K562 (cell line): ENCODE measurements around the gene KRT33B. TPM values are rescaled to one million over a fixed set of nuclear protein-coding genes. Genes with fewer than 3 reads are reported as not detected.

ENCODE experiments used
- ATAC-seq: fragments of 200-7000 bp; cut with Tn5 transposase; 3 replicates; pipeline ENCODE4 v1.9.1; 2020; ENCODE audit warnings: moderate library complexity
- BruUV-seq: library from RNA; stranded (reverse); fragments of 400-500 nt; replicated peaks from 2 replicates; lab custom pipeline; 2021; lab: Mats Ljungman, UMichigan
- CTCF ChIA-PET: fragments of 300-600 bp; formaldehyde crosslinking; extraction: SDS; loops from one replicate; lab custom pipeline; 2021; ENCODE audit warnings: low intra/inter-chr PET ratio; lab: Yijun Ruan, JAX
- POLR2A ChIA-PET: fragments of 300-600, 350-650 bp; sonication (Branson Sonifier 250); formaldehyde crosslinking; extraction: SDS; loops from one replicate; lab custom pipeline; 2021; ENCODE audit warnings: antibody characterized with exemption, inconsistent platforms; lab: Yijun Ruan, JAX
- DNase-seq, 4 experiments: peaks; one replicate each; pipeline versions ENCODE4 v3.0.0 to v3.0.0-alpha.2; 2011 to 2018; ENCODE audit warnings: low spot score in 3 of 4, mixed read lengths in 3 of 4; ENCODE audit errors: extremely low read depth in 1 of 4
- FAIRE-seq: peaks from 2 replicates; lab custom pipeline; 2011; peaks lifted over from hg19 to GRCh38; lab: Jason Lieb, UNC
- H2AFZ ChIP-seq: 2 replicates; pipeline ENCODE4 v1.6.0; 2011; ENCODE audit warnings: low read depth, low read length, control low read depth, inconsistent platforms
- H3K27ac ChIP-seq: fragments of 200-600 bp; 3 replicates; pipeline ENCODE4 v1.8.0; 2011; ENCODE audit warnings: low read depth, mild to moderate bottlenecking, control low read depth, inconsistent platforms, low read length, moderate library complexity, mixed read lengths; ENCODE audit errors: extremely low read depth
- H3K27me3 ChIP-seq, 2 experiments: fragments of 300-600 bp in 1 of 2; 2 replicates in 1 of 2; 3 replicates in 1 of 2; pipeline versions ENCODE4 v1.6.0 to v1.8.0; 2011; ENCODE audit warnings: inconsistent platforms in 2 of 2, low read length in 2 of 2, mild to moderate bottlenecking in 1 of 2, mixed read lengths in 1 of 2, moderate library complexity in 1 of 2; ENCODE audit not compliant: control insufficient read depth in 2 of 2, insufficient read depth in 2 of 2
- H3K36me3 ChIP-seq: fragments of 300-600 bp; 3 replicates; pipeline ENCODE4 v1.8.0; 2011; ENCODE audit warnings: mild to moderate bottlenecking, low read length, inconsistent platforms; ENCODE audit not compliant: control insufficient read depth, insufficient read depth
- H3K4me1 ChIP-seq, 2 experiments: fragments of 200-600 bp in 1 of 2; replicated peaks in 1 of 2; 2 replicates in 1 of 2; 3 replicates in 1 of 2; pipeline versions ENCODE4 v1.5.1 to v1.8.0; 2011; ENCODE audit warnings: inconsistent platforms in 2 of 2, low read length in 2 of 2, mild to moderate bottlenecking in 1 of 2, mixed read lengths in 1 of 2, moderate library complexity in 1 of 2; ENCODE audit not compliant: control insufficient read depth in 2 of 2, insufficient read depth in 2 of 2
- H3K4me2 ChIP-seq: 2 replicates; pipeline ENCODE4 v1.6.1; 2011; ENCODE audit warnings: low read length, control low read depth, inconsistent platforms, mixed read lengths; ENCODE audit not compliant: insufficient read depth
- H3K4me3 ChIP-seq: fragments of 200-600 bp; sonication (generic), shearing (Covaris generic); 2 replicates; pipeline ENCODE4 v1.5.1; 2016; ENCODE audit warnings: control low read depth, inconsistent platforms
- H3K79me2 ChIP-seq: fragments of 200-600 bp; 3 replicates; pipeline ENCODE4 v1.8.0; 2011; ENCODE audit warnings: low read length, inconsistent platforms; ENCODE audit not compliant: control insufficient read depth, insufficient read depth
- H3K9ac ChIP-seq, 2 experiments: 2 replicates each; pipeline versions ENCODE4 v1.6.0 to v1.6.1; 2011; ENCODE audit warnings: low read depth in 2 of 2, low read length in 2 of 2, control low read depth in 1 of 2, inconsistent platforms in 1 of 2, mild to moderate bottlenecking in 1 of 2, mixed read lengths in 1 of 2; ENCODE audit not compliant: insufficient read depth in 1 of 2
- H3K9me1 ChIP-seq: one replicate; pipeline ENCODE4 v1.6.0; 2011; ENCODE audit warnings: inconsistent platforms, mild to moderate bottlenecking, low read length, moderate library complexity; ENCODE audit not compliant: control insufficient read depth, insufficient read depth
- H3K9me3 ChIP-seq: replicated peaks from 2 replicates; pipeline ENCODE4 v1.5.1; 2011; ENCODE audit warnings: low read depth, low read length, inconsistent platforms; ENCODE audit not compliant: control insufficient read depth, insufficient read depth
- H4K20me1 ChIP-seq: replicated peaks from 2 replicates; pipeline ENCODE4 v1.6.1; 2011; ENCODE audit warnings: low read length, inconsistent platforms, mixed read lengths; ENCODE audit not compliant: control insufficient read depth, insufficient read depth
- HDAC6 ChIP-seq: IDR thresholded peaks from 2 replicates; pipeline ENCODE4 v1.6.1; 2012; ENCODE audit warnings: low read depth, mild to moderate bottlenecking, control low read depth, inconsistent platforms, low read length, moderate library complexity
- KLF16 ChIP-seq: IDR thresholded peaks from 2 replicates; pipeline ENCODE4 v1.6.1; 2016; ENCODE audit warnings: antibody characterized with exemption
- MAFF ChIP-seq: IDR thresholded peaks from 2 replicates; pipeline ENCODE4 v1.6.1; 2012; ENCODE audit warnings: low read length, improper control_type of control experiment
- MNT ChIP-seq, 2 experiments: fragments of 450-650 bp; conservative IDR thresholded peaks; 2 replicates each; pipeline ENCODE4 v1.6.1; 2017; ENCODE audit warnings: mild to moderate bottlenecking in 2 of 2, moderate library complexity in 2 of 2
- SMARCA4 ChIP-seq: fragments of 450-650 bp; IDR thresholded peaks from 2 replicates; pipeline ENCODE4 v1.6.1; 2016
- SMC3 ChIP-seq: conservative IDR thresholded peaks from 2 replicates; pipeline ENCODE4 v1.6.1; 2011; ENCODE audit warnings: low read depth, low read length, improper control_type of control experiment; ENCODE audit not compliant: insufficient read depth
- WGBS: fragments of 100-300 bp; shearing (Covaris generic); methylation state at CpG from one replicate; pipeline ENCODE4 v1.1.6; 2016; ENCODE audit warnings: low coverage, mixed read lengths; ENCODE audit not compliant: insufficient coverage; ENCODE audit errors: missing lambda C conversion rate; 5-methylcytosine and 5-hydroxymethylcytosine counted together
- in situ Hi-C: fragments of 300-500 bp; cut with MboI; formaldehyde crosslinking; loops from 4 replicates; pipeline ENCODE4 v1.15.0; 2018; ENCODE audit warnings: inconsistent platforms, mixed read lengths
- intact Hi-C: fragments of 100-400 bp; cut with micrococcal nuclease; formaldehyde crosslinking; loops from 2 replicates; pipeline ENCODE4 v1.14.2; 2022
- polyA plus RNA-seq, 8 experiments: library from polyadenylated mRNA; depleted of rRNA in 4 of 8; stranded (reverse) in 5 of 8; unstranded in 3 of 8; fragments of >200 nt; fragmentation: Nextera tagmentation in 2 of 8; fragmentation: Illumina TruSeq in 1 of 8; extraction: Ambion mirVana in 2 of 8; extraction: Trizol in 1 of 8; gene quantifications; 2 replicates each; pipeline versions ENCODE4 v1.2.1 to v1.2.3, GENCODE V29; 2011 to 2014; ENCODE audit warnings: inconsistent platforms in 1 of 8, missing spikeins in 1 of 8
- total RNA-seq, 7 experiments: library from RNA; depleted of rRNA in 6 of 7; stranded (reverse); fragments of >200 nt in 6 of 7; fragmentation: Illumina TruSeq in 2 of 7; extraction: Trizol in 2 of 7; gene quantifications; 2 replicates each; pipeline versions ENCODE4 v1.2.1 to v1.2.3, GENCODE V29; 2011 to 2021; ENCODE audit warnings: low replicate concordance in 1 of 7
- TF ChIP-seq, protein P1 (sequence below): fragments of 450-650 bp; conservative IDR thresholded peaks from 2 replicates; pipeline ENCODE4 v1.6.1; 2016; ENCODE audit warnings: missing genetic modification characterization, low read depth, mild to moderate bottlenecking, control low read depth, missing compliant biosample characterization
- TF ChIP-seq, protein P2 (sequence below): sonication (generic); IDR thresholded peaks from 2 replicates; pipeline ENCODE4 v1.6.1; 2016

The KRT33B gene
- total and polyA plus RNA-seq, 9 of the 15 experiments (the other 6 are each of a cell fraction or from before 2014, with no cell fraction given), result not detected

- TF ChIP-seq, protein P1, sequence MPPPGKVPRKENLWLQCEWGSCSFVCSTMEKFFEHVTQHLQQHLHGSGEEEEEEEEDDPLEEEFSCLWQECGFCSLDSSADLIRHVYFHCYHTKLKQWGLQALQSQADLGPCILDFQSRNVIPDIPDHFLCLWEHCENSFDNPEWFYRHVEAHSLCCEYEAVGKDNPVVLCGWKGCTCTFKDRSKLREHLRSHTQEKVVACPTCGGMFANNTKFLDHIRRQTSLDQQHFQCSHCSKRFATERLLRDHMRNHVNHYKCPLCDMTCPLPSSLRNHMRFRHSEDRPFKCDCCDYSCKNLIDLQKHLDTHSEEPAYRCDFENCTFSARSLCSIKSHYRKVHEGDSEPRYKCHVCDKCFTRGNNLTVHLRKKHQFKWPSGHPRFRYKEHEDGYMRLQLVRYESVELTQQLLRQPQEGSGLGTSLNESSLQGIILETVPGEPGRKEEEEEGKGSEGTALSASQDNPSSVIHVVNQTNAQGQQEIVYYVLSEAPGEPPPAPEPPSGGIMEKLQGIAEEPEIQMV (tag), result no peak
- TF ChIP-seq, protein P2, sequence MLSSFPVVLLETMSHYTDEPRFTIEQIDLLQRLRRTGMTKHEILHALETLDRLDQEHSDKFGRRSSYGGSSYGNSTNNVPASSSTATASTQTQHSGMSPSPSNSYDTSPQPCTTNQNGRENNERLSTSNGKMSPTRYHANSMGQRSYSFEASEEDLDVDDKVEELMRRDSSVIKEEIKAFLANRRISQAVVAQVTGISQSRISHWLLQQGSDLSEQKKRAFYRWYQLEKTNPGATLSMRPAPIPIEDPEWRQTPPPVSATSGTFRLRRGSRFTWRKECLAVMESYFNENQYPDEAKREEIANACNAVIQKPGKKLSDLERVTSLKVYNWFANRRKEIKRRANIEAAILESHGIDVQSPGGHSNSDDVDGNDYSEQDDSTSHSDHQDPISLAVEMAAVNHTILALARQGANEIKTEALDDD, result no peak
Measured at GRCh38 chr17:41322903-41323895, 46.4 kb downstream of the KRT33B start (continued).

DNA sequence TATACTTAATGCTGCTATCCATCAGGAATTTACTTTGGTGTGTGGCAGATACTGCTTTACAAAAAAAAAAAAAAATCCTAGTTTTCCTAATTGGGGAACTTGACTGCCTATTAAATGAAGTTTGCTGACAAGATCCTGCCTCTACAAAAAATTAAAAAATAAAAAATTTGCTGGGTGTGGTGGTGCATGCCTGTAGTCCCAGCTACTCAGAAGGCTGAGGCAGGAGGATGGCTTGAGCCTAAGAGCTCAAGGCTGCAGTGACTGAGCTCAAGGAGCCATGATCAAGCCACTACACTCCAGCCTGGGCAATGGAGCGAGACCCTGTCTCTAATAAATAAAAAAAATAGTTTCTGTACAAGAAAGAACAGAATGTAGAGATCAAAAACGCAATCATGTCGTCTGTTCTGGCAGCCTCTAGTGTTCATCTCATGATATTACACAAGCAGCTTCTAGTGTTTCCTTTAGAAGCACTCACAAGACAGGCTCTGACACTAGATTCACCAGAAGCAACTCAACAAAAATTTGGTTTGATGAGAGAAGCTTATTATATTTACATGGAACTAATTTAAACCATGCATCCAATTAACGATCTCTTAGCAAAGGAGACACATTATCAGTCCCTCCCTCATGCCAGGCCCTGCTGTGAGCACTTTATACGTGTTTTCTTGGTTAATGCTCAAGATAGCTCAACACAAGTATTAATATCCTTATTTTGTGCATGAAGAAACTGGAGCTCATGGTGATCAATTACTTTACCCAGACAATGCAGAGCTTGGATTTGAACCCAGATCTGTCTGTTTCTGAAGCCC, 47.3 kb downstream of the KRT33B start:
- Histone ChIP-seq H3K9me3 (no peaks in the 10 kb centered on the region), H3K27me3 (peaks cover 0 to 2% of the 10 kb centered on the region in 2 experiments; a peak in 2 of 5 replicates), H3K4me2 (no peak overlapping the region), H3K9me1 (no peaks in the 10 kb centered on the region), H3K4me3 (no peak overlapping the region), H3K27ac (no peak overlapping the region), H3K4me1 (no peaks in the 10 kb centered on the region), H2AFZ (no peak overlapping the region), H3K79me2 (no peaks in the 10 kb centered on the region), H3K36me3 (no peaks in the 10 kb centered on the region), H3K9ac (no peak overlapping the region), H4K20me1 (no peaks in the 10 kb centered on the region)
- peak; percentile 84 for FAIRE-seq
- BruUV-seq, result no TSS peak
- peak; percentile 17 to 42 (median 30) for DNase-seq
- in situ Hi-C loops, result no loop called here
- ChIA-PET POLR2A (interaction anchor here (1.0 to 1.2 kb wide), 2 partner anchors 8 to 28 kb away, joined by 3 read pairs; no protein-coding TSS in a partner anchor), CTCF (interaction anchor here (0.6 to 1.4 kb wide), 4 partner anchors 140 to 465 kb away, joined by 3 to 4 read pairs (median 4); no protein-coding TSS in a partner anchor)
- intact Hi-C loops, result loop anchor here (2.0 kb wide), 2 partner anchors 465 to 519 kb away; no protein-coding TSS in a partner anchor
- WGBS, result 2% methylated on average over 5 of the region's 5 CpGs
- peak; percentile 57; the same call in 2 of the 3 replicates for ATAC-seq
- no peak for TF ChIP-seq SMARCA4
- 0 out of 2 replicates have a peak, but pooled peaks have one; percentile 33 for TF ChIP-seq SMC3
- TF ChIP-seq MAFF, result no peak
- no peak for TF ChIP-seq MNT (conservative IDR thresholded peaks at IDR 0.05)
- peak; percentile 38; the same call in 1 of the 2 replicates for TF ChIP-seq KLF16
- TF ChIP-seq HDAC6, result no peak
